GM13977 (cell line): ENCODE data around the gene OCA2.

ENCODE experiments used
- DNase-seq: peaks from one replicate; pipeline ENCODE4 v3.0.0; 2012; ENCODE audit warnings: low spot score
- in situ Hi-C: fragments of 300-500 bp; cut with MboI; formaldehyde crosslinking; loops from one replicate; pipeline ENCODE4 v1.12.0; 2022; ENCODE audit warnings: low sequenced_read_pairs, low pct_unique_long_range_greater_than_20kb, mixed read lengths, inconsistent platforms; ENCODE audit not compliant: unreplicated experiment
- TF ChIP-seq, protein P1 (sequence below): IDR thresholded peaks from 2 replicates; pipeline ENCODE4 v1.5.1; 2012; ENCODE audit warnings: mild to moderate bottlenecking, control low read depth; ENCODE audit not compliant: insufficient read depth; ENCODE audit errors: extremely low read depth, missing control alignments

OCA2 gene

DNA sequence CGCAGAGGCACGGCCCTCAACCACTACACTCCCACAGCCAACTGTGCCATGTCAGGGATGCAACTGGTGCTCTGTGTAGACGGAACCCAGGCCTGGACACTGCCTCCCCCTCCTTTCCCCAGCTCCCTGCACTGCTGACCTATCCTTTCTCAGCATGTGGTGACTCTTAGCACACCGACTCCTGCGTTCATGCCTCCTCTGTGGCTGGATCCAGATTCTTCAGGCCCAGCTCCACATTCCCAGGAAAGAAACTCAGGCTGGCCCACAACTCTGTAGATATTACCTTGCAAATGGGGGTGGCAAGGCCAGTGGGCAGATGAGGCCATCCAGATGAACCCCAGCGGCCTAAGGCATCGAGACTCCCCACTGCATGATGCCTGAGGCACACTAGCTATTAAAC is 272.7 kb downstream of the OCA2 start:
- in situ Hi-C loops = no loop called here
- TF ChIP-seq, protein P1, sequence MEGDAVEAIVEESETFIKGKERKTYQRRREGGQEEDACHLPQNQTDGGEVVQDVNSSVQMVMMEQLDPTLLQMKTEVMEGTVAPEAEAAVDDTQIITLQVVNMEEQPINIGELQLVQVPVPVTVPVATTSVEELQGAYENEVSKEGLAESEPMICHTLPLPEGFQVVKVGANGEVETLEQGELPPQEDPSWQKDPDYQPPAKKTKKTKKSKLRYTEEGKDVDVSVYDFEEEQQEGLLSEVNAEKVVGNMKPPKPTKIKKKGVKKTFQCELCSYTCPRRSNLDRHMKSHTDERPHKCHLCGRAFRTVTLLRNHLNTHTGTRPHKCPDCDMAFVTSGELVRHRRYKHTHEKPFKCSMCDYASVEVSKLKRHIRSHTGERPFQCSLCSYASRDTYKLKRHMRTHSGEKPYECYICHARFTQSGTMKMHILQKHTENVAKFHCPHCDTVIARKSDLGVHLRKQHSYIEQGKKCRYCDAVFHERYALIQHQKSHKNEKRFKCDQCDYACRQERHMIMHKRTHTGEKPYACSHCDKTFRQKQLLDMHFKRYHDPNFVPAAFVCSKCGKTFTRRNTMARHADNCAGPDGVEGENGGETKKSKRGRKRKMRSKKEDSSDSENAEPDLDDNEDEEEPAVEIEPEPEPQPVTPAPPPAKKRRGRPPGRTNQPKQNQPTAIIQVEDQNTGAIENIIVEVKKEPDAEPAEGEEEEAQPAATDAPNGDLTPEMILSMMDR = no peak
- no peak for DNase-seq

DNA sequence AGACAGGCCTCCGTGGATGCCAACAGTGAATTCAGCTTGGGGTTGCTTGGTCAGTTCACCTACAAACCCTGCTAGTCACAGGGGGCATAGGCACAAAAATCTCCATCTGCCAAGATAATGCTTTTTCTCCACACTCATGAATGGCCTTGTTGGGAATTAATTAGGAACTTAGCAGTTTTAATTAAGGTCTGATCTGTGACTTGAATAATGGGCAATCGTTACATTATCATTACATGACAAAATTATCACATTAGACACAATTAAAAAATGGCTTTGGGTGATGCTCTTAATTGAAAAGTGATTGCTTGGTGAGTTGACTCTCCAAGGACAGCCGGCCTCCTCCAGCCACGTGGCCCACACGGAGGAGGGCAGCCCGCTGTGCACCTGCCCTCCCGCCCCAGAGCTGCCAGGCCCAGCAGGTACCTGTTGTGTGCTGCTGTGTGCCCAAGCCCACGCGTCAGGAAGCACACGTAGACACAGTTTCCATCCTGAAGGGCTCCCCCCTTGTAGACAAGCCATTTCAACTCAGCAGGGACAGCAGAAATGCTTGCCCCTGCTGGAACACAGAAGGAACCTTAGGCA is 274.2 kb downstream of the OCA2 start:
- TF ChIP-seq, protein P1 = no peak
- in situ Hi-C loops = no loop called here
- no peak for DNase-seq

DNA sequence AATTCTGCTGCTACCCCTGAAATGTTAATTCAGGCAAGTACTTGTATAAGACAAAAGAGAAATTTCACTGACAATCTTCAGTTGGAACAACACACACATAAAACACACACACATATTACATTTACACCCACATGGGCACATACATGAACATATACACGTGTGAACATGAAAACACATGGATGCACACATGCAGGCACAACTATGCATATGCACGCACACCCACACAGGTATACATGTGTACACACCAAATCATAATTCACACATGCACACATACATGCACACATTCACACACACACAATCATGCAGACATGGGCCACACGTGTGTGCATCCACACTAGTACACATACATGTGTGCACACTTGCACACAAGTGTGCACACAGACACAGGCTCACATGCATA is 277.8 kb downstream of the OCA2 start:
- in situ Hi-C loops = no loop called here

DNA sequence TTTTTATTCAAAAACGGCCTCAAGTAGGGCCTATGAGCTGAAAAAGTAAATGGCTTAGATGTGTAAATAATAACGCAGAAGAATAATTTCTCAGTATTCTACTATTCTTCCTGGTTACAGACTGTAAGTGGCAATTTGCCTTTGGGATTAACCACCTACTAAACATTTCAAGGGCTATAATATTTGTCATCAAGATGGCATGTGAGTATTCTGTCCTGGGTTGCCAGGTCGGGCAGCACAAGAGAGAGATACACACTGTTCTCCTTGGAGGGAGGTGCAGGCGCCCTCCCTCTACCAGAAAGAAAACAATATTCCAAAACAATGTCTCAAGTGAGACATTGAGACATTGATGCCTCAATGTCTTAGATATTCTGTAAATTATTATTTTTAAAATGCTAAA is 278.4 kb downstream of the OCA2 start:
- TF ChIP-seq, protein P1 = no peak
- in situ Hi-C loops = no loop called here
- DNase-seq = no peak

More for the DNA sequence above, 277.8 kb downstream of the OCA2 start:
- TF ChIP-seq, protein P1 = no peak
- no peak for DNase-seq

DNA sequence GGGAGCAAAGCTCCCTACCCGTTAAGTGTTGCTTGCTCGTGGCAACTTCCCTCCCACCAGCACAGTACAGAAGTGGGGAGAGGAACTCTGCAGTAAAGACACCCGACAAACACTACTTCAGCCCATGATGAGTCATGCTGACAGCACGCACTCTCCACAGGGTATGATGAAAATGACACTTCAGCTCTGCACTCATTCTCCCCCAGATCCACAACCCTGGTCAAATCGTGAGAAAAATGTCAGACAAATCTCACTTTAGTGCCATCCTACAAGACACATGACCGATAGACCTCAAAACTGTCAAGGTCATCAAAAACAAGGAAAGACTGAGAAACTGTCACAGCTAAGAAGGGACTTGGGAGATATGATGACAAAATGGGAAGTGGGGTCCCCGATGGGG is 278.9 kb downstream of the OCA2 start:
- TF ChIP-seq, protein P1 = no peak
- no peak for DNase-seq
- in situ Hi-C loops = no loop called here

DNA sequence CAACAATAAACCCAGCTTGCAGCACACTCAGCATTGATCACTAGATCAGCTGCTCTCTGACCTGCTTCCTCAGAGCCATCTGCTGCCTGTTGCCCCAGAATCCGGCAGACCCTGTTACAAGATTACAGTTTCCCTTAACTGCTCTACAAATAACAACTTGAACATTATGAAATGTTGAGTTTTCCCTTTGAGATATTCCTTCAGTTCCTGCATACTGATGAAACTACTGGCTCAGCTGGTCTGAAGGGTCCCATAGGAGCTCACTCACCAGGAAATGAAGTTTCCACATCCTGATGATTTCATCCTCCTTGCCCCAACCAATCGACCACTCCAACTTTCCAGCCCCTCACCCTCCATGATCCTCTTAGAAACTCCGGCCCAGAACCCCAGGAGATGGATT is 281.9 kb downstream of the OCA2 start:
- TF ChIP-seq, protein P1 = no peak
- in situ Hi-C loops = no loop called here
- DNase-seq = no peak

DNA sequence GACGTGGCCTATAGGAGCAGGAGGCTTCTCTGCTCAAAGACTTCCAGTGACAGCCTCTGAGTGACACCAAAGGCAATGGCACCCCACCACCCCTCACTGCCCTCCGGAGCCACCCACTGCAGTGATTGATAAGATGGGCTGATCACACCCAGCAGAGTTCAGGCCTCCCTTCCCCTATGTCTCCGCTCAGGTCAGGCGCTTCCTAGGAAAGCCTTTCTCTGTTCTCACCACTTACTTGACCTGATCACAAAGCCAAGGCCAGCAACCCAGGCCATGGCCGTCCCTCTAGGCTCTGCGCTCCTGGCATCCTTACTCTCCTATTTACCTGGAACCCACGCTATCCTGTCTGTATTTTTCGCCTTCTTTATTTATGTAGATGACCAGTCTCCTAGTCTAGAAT is 282.3 kb downstream of the OCA2 start:
- DNase-seq = no peak
- TF ChIP-seq, protein P1 = no peak
- in situ Hi-C loops = no loop called here
